WTC11 (cell line): ENCODE measurements around the gene PACSIN1.

Source experiments
- CTCF ChIP-seq: fragments of 200-600 bp; IDR thresholded peaks from 2 replicates; pipeline ENCODE4 v1.8.0; 2022; ENCODE audit warnings: antibody characterized with exemption
- ELF4 ChIP-seq: sonication (generic); formaldehyde crosslinking; IDR thresholded peaks from 2 replicates; pipeline ENCODE4 v1.8.1; 2022; ENCODE audit warnings: low read depth, mild to moderate bottlenecking, moderate library complexity, missing genetic modification reagents
- ESRRA ChIP-seq: sonication (generic); formaldehyde crosslinking; IDR thresholded peaks from 2 replicates; pipeline ENCODE4 v1.8.1; 2022; ENCODE audit warnings: mild to moderate bottlenecking, missing genetic modification reagents, borderline replicate concordance
- OVOL2 ChIP-seq: fragments of 250-450 bp; sonication (Bioruptor Pico); IDR thresholded peaks from 2 replicates; pipeline ENCODE4 v1.9.0; 2021; ENCODE audit warnings: mild to moderate bottlenecking, borderline replicate concordance
- SMAD3 ChIP-seq: sonication (generic); formaldehyde crosslinking; IDR thresholded peaks from 2 replicates; pipeline ENCODE4 v1.8.0; 2022; ENCODE audit warnings: missing genetic modification reagents, mild to moderate bottlenecking, borderline replicate concordance
- TEAD4 ChIP-seq: sonication (generic); formaldehyde crosslinking; IDR thresholded peaks from 2 replicates; pipeline ENCODE4 v1.8.0; 2022; ENCODE audit warnings: mild to moderate bottlenecking, missing genetic modification reagents
- ZNF138 ChIP-seq: sonication (generic); formaldehyde crosslinking; conservative IDR thresholded peaks from 2 replicates; pipeline ENCODE4 v1.8.1; 2022; ENCODE audit warnings: mild to moderate bottlenecking, moderate library complexity, missing genetic modification reagents
- ZNF263 ChIP-seq: sonication (generic); formaldehyde crosslinking; IDR thresholded peaks from 2 replicates; pipeline ENCODE4 v1.8.1; 2022; ENCODE audit warnings: low read depth, mild to moderate bottlenecking, moderate library complexity, missing genetic modification reagents
- ZNF423 ChIP-seq: fragments of 250-450 bp; sonication (Bioruptor Pico); IDR thresholded peaks from 2 replicates; pipeline ENCODE4 v2.1.2; 2022; ENCODE audit warnings: mild to moderate bottlenecking, moderate library complexity
- ZNF512 ChIP-seq: sonication (generic); formaldehyde crosslinking; IDR thresholded peaks from 2 replicates; pipeline ENCODE4 v1.8.1; 2022; ENCODE audit warnings: missing genetic modification reagents, borderline replicate concordance
- TF ChIP-seq, protein P1 (sequence below): sonication (generic); formaldehyde crosslinking; IDR thresholded peaks from 2 replicates; pipeline ENCODE4 v1.8.1; 2023; ENCODE audit warnings: mild to moderate bottlenecking, missing genetic modification reagents, borderline replicate concordance
- TF ChIP-seq, protein P2 (sequence below): sonication (generic); formaldehyde crosslinking; IDR thresholded peaks from 2 replicates; pipeline ENCODE4 v1.8.1; 2023; ENCODE audit warnings: mild to moderate bottlenecking, missing genetic modification reagents
- TF ChIP-seq, protein P3 (sequence below): sonication (generic); formaldehyde crosslinking; IDR thresholded peaks from 2 replicates; pipeline ENCODE4 v1.8.1; 2023; ENCODE audit warnings: mild to moderate bottlenecking, missing genetic modification reagents, moderate library complexity

- TF ChIP-seq, protein P1, sequence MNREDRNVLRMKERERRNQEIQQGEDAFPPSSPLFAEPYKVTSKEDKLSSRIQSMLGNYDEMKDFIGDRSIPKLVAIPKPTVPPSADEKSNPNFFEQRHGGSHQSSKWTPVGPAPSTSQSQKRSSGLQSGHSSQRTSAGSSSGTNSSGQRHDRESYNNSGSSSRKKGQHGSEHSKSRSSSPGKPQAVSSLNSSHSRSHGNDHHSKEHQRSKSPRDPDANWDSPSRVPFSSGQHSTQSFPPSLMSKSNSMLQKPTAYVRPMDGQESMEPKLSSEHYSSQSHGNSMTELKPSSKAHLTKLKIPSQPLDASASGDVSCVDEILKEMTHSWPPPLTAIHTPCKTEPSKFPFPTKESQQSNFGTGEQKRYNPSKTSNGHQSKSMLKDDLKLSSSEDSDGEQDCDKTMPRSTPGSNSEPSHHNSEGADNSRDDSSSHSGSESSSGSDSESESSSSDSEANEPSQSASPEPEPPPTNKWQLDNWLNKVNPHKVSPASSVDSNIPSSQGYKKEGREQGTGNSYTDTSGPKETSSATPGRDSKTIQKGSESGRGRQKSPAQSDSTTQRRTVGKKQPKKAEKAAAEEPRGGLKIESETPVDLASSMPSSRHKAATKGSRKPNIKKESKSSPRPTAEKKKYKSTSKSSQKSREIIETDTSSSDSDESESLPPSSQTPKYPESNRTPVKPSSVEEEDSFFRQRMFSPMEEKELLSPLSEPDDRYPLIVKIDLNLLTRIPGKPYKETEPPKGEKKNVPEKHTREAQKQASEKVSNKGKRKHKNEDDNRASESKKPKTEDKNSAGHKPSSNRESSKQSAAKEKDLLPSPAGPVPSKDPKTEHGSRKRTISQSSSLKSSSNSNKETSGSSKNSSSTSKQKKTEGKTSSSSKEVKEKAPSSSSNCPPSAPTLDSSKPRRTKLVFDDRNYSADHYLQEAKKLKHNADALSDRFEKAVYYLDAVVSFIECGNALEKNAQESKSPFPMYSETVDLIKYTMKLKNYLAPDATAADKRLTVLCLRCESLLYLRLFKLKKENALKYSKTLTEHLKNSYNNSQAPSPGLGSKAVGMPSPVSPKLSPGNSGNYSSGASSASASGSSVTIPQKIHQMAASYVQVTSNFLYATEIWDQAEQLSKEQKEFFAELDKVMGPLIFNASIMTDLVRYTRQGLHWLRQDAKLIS (CRISPR knock-in tag): no peak
- TF ChIP-seq ZNF423 (CRISPR knock-in tag) (no peak), ELF4 (CRISPR knock-in tag) (no peak), TEAD4 (no peak), CTCF (no peak), ZNF263 (CRISPR knock-in tag) (no peak), ESRRA (CRISPR knock-in tag) (no peak), OVOL2 (CRISPR knock-in tag) (no peak), ZNF512 (CRISPR knock-in tag) (no peak), SMAD3 (CRISPR knock-in tag) (no peak), ZNF138 (no peak)
- TF ChIP-seq, protein P2, sequence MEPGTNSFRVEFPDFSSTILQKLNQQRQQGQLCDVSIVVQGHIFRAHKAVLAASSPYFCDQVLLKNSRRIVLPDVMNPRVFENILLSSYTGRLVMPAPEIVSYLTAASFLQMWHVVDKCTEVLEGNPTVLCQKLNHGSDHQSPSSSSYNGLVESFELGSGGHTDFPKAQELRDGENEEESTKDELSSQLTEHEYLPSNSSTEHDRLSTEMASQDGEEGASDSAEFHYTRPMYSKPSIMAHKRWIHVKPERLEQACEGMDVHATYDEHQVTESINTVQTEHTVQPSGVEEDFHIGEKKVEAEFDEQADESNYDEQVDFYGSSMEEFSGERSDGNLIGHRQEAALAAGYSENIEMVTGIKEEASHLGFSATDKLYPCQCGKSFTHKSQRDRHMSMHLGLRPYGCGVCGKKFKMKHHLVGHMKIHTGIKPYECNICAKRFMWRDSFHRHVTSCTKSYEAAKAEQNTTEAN (CRISPR knock-in tag): no peak
- TF ChIP-seq, protein P3, sequence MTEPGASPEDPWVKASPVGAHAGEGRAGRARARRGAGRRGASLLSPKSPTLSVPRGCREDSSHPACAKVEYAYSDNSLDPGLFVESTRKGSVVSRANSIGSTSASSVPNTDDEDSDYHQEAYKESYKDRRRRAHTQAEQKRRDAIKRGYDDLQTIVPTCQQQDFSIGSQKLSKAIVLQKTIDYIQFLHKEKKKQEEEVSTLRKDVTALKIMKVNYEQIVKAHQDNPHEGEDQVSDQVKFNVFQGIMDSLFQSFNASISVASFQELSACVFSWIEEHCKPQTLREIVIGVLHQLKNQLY: no peak
Observed at GRCh38 chr6:34563513-34563870, 97.6 kb downstream of the PACSIN1 start.
